Measurements from ENCODE around the gene SYT9.
A peak's percentile ranks its signal among the peaks of the same experiment; 100 is the strongest.

SYT9 gene

DNA sequence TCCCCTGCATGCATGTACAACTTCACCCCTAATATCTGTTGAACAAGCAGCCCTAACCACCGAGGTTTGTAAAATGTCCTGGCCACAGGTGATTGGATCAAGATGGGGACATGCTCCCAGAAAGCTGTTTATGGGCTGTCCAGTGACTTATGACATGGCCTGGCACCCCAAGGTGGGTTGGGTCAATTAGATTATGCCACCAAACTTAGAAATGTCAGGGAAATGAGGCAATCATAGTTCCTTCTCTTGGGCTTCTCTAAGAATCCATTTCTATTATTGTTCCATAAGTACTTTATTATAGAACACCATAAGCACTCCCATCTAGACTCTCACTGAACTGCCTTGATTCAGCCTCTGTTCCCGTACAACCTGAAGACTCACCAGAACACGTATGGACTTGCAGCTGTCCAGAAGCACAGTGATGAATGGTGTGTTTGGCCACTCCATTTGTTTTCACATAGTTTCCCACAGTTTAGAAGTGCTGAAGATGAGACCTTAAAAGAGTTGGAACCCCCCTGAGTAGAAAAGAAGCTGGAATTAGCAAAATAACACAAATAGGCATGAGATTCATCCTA is 188.1 kb downstream of the SYT9 start:
- TF ChIP-seq, protein P1, sequence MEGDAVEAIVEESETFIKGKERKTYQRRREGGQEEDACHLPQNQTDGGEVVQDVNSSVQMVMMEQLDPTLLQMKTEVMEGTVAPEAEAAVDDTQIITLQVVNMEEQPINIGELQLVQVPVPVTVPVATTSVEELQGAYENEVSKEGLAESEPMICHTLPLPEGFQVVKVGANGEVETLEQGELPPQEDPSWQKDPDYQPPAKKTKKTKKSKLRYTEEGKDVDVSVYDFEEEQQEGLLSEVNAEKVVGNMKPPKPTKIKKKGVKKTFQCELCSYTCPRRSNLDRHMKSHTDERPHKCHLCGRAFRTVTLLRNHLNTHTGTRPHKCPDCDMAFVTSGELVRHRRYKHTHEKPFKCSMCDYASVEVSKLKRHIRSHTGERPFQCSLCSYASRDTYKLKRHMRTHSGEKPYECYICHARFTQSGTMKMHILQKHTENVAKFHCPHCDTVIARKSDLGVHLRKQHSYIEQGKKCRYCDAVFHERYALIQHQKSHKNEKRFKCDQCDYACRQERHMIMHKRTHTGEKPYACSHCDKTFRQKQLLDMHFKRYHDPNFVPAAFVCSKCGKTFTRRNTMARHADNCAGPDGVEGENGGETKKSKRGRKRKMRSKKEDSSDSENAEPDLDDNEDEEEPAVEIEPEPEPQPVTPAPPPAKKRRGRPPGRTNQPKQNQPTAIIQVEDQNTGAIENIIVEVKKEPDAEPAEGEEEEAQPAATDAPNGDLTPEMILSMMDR (IDR thresholded peaks at IDR 0.05; ENCODE audit: insufficient read depth, low read length, missing control alignments) = no peak
- ChIA-PET CTCF (interaction anchor here (1.2 to 4.6 kb wide), 3 partner anchors 13 to 343 kb away, joined by 3 to 31 read pairs (median 4); no protein-coding TSS in a partner anchor), POLR2A (no interaction called here)
- no peak for DNase-seq (ENCODE audit: low read depth, low spot score)
- no peak overlapping the region for H3K4me3 ChIP-seq (ENCODE audit: low read depth, low read length)

DNA sequence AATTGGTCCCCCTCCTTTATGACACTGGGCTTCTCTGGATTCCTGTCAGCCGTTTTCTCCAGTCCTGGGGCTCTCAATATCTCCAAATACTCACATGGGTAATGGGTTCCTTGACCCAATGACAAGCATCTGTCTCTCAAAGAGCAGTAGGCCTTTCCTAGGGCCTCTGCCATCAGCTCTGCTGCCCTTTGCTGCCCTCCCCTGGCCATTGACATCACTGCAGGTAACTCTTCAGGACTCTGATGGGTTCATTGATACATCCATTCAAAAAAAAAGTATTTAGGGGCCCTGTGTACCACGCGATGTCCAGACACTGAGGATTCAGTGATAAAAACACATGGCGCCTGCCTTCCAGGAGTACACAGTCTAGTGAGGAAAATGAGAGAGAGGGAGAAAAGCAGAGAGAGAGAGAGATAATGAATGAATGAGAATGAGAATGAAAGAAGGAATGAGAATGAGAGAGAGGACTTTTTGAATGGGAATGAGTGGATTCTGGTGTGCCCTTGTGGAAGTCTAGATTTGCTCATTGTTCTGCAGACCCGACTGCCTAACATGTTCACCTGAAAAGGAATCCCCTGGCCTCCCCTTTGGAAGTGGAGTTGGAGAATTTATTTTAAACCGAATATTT is 191.0 kb downstream of the SYT9 start:
- TF ChIP-seq, protein P1 (IDR thresholded peaks at IDR 0.05; ENCODE audit: insufficient read depth, low read length, missing control alignments) = peak; percentile 85
- CTCF ChIA-PET = interaction anchor here (0.7 to 4.6 kb wide), 14 partner anchors 7 to 345 kb away, joined by 3 to 31 read pairs (median 4); no protein-coding TSS in a partner anchor
- no peak overlapping the region for H3K4me3 ChIP-seq (ENCODE audit: low read depth, low read length)
- POLR2A ChIA-PET = interaction anchor here (0.6 kb wide), 1 partner anchor 203 kb away, joined by 3 read pairs; no protein-coding TSS in a partner anchor
- DNase-seq (ENCODE audit: low read depth, low spot score) = no peak

DNA sequence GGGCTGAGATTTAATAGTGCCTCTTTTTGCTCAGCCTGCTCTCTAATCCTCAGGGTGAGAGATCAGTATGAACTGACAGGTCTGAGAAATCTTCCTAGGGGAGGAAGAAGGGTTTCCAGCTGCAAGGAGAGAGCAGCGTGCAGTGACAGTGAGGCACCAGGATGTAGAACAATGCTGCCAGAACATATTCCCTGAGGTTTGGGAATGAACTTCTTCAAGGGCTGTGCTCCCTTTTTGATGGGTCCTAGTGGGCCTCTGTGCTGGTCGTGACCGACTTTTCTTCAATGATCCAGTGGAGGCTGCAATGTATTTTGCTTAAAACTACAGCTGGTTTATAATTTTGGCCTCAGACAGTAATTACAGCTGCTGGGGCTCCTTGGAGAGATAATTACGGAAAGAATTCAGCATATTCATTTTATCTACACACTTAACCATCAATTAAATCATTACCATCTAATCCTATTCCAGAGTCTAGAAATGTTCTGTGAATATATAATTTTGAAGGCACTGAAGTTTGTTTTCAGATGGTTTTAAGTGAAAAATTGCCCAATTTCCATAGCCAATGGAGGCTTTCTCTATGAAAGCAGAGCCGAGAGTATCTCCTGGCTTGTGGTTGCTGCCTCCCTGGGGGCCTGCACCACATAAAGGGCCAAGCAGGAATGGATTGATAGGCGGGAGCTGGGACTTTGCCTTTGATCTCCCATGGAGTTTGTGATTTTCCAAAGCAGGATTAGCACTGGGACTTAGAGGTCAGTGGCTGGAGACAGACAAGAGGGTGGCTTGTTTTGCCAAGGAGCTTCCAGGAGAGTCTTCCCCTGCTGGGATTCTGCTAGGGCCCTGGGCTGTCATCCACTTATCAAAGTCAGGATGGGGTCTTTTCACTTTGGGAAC is 192.6 kb downstream of the SYT9 start:
- ChIA-PET CTCF (interaction anchor here (0.7 to 4.6 kb wide), 4 partner anchors 8 to 346 kb away, joined by 3 to 31 read pairs (median 6); no protein-coding TSS in a partner anchor), POLR2A (no interaction called here)
- TF ChIP-seq, protein P1 (IDR thresholded peaks at IDR 0.05; ENCODE audit: insufficient read depth, low read length, missing control alignments) = no peak
- DNase-seq (ENCODE audit: low read depth, low spot score) = no peak
- H3K4me3 ChIP-seq (ENCODE audit: low read depth, low read length) = no peak overlapping the region

DNA sequence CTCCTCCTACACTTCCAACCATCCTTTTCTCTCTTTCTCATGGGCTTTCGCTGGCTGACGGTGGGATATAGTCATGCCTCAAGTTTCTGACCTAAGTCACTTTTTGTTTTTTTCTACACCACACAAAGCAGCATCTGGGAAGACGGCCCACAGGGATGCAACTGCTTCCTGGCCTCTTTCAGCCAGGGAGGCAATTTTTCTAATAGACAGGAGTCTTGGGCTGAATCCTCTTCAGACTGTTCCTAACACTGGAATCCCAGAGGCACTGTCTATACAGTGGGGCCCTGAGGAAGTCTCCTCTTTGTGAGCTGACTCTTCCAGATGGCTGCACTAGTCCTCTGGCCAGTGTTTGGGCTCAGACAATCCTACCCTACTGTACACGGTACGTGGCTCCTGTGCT is 193.9 kb downstream of the SYT9 start:
- TF ChIP-seq, protein P1 (IDR thresholded peaks at IDR 0.05; ENCODE audit: insufficient read depth, low read length, missing control alignments) = no peak
- H3K4me3 ChIP-seq (ENCODE audit: low read depth, low read length) = no peak overlapping the region
- ChIA-PET CTCF (interaction anchor here (1.3 kb wide), 1 partner anchor 221 kb away, joined by 3 read pairs; no protein-coding TSS in a partner anchor), POLR2A (no interaction called here)
- DNase-seq (ENCODE audit: low read depth, low spot score) = no peak

DNA sequence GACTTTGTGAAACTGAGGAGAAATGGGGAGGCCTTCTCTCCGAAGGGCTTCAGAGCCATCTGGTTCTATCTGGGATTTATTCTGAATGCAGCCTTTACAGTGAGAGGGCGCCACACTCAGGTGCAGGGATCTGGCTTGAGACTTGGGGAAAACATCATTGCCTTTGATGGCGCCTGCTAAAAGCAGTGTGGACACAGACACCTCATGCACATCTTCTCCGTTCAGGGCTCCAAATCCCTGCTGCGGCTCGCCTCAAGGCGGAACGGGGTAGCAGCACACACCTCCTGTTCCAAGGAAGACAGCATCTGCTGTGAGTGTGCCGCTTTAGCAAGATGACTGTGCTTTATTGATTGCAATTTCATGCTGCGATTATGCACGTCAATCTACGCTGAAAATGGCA is 196.5 kb downstream of the SYT9 start:
- TF ChIP-seq, protein P1 (IDR thresholded peaks at IDR 0.05; ENCODE audit: insufficient read depth, low read length, missing control alignments) = no peak
- CTCF ChIA-PET = no interaction called here
- no peak for DNase-seq (ENCODE audit: low read depth, low spot score)
- POLR2A ChIA-PET = no interaction called here
- no peak overlapping the region for H3K4me3 ChIP-seq (ENCODE audit: low read depth, low read length)

Data from AG04449 (cell line).